H9 (cell line): ENCODE data around the gene IGF1R. TPM values are rescaled to one million over a fixed set of nuclear protein-coding genes. Genes with fewer than 3 reads are reported as not detected.

Experiments used
- DNase-seq: peaks from one replicate; pipeline ENCODE4 v3.0.0-alpha.2; 2017
- H2AFZ ChIP-seq: one replicate; pipeline ENCODE4 v1.6.1; 2013; ENCODE audit warnings: mild to moderate bottlenecking, low read length, control low read depth, moderate library complexity
- H2AK5ac ChIP-seq: 2 replicates; pipeline ENCODE4 v1.6.1; 2013; ENCODE audit warnings: low read length, control low read depth, mixed read lengths; ENCODE audit not compliant: insufficient read length
- H2BK120ac ChIP-seq: one replicate; pipeline ENCODE4 v1.6.1; 2013; ENCODE audit warnings: low read depth, mild to moderate bottlenecking, low read length, control low read depth, inconsistent platforms; ENCODE audit not compliant: poor library complexity, severe bottlenecking
- H2BK12ac ChIP-seq: 2 replicates; pipeline ENCODE4 v1.6.1; 2013; ENCODE audit warnings: low read length, control low read depth, mixed read lengths, low read depth; ENCODE audit not compliant: insufficient read length
- H2BK15ac ChIP-seq: 2 replicates; pipeline ENCODE4 v1.6.1; 2013; ENCODE audit warnings: low read depth, low read length, control low read depth
- H2BK20ac ChIP-seq: one replicate; pipeline ENCODE4 v1.6.1; 2013; ENCODE audit warnings: low read depth, mild to moderate bottlenecking, low read length, control low read depth, inconsistent platforms; ENCODE audit not compliant: poor library complexity, severe bottlenecking
- H2BK5ac ChIP-seq: 2 replicates; pipeline ENCODE4 v1.6.1; 2013; ENCODE audit warnings: low read length, control low read depth, mixed read lengths; ENCODE audit not compliant: insufficient read length
- H3K14ac ChIP-seq: 2 replicates; pipeline ENCODE4 v1.6.1; 2013; ENCODE audit warnings: low read length, control low read depth; ENCODE audit not compliant: insufficient read depth
- H3K18ac ChIP-seq: 2 replicates; pipeline ENCODE4 v1.6.1; 2013; ENCODE audit warnings: low read depth, mild to moderate bottlenecking, mixed read lengths, low read length, control low read depth; ENCODE audit not compliant: insufficient read length
- H3K23ac ChIP-seq: 2 replicates; pipeline ENCODE4 v1.6.1; 2013; ENCODE audit warnings: low read length, control low read depth, mixed read lengths, low read depth; ENCODE audit not compliant: insufficient read length
- H3K23me2 ChIP-seq: 2 replicates; pipeline ENCODE4 v1.6.1; 2013; ENCODE audit warnings: low read depth, mild to moderate bottlenecking, mixed read lengths, low read length, control low read depth; ENCODE audit not compliant: insufficient read length, poor library complexity, severe bottlenecking
- H3K27ac ChIP-seq: 2 replicates; pipeline ENCODE4 v1.5.1; 2013; ENCODE audit warnings: low read length, control low read depth, mixed read lengths, low read depth; ENCODE audit not compliant: insufficient read length
- H3K27me3 ChIP-seq: 2 replicates; pipeline ENCODE4 v1.6.1; 2013; ENCODE audit warnings: low read length, control low read depth, inconsistent platforms; ENCODE audit not compliant: insufficient read depth
- H3K4ac ChIP-seq: 2 replicates; pipeline ENCODE4 v1.6.1; 2013; ENCODE audit warnings: low read depth, mild to moderate bottlenecking, control low read depth, inconsistent platforms, low read length, moderate library complexity
- H3K4me1 ChIP-seq: 2 replicates; pipeline ENCODE4 v1.6.1; 2013; ENCODE audit warnings: low read length, control low read depth, inconsistent platforms; ENCODE audit not compliant: insufficient read depth
- H3K4me2 ChIP-seq: 2 replicates; pipeline ENCODE4 v1.6.1; 2013; ENCODE audit warnings: low read length, control low read depth, mixed read lengths; ENCODE audit not compliant: insufficient read length, insufficient read depth
- H3K56ac ChIP-seq: 2 replicates; pipeline ENCODE4 v1.6.1; 2013; ENCODE audit warnings: low read depth, mild to moderate bottlenecking, mixed read lengths, low read length, control low read depth; ENCODE audit not compliant: insufficient read length
- H3K79me1 ChIP-seq: 2 replicates; pipeline ENCODE4 v1.6.1; 2013; ENCODE audit warnings: low read depth, mild to moderate bottlenecking, moderate library complexity, low read length, control low read depth, inconsistent platforms; ENCODE audit not compliant: insufficient read depth, poor library complexity, severe bottlenecking
- H3K79me2 ChIP-seq: 2 replicates; pipeline ENCODE4 v1.6.1; 2013; ENCODE audit warnings: low read length, control low read depth, inconsistent platforms; ENCODE audit not compliant: insufficient read depth
- H3K9ac ChIP-seq: 2 replicates; pipeline ENCODE4 v1.6.1; 2013; ENCODE audit warnings: low read length, control low read depth, mixed read lengths; ENCODE audit not compliant: insufficient read length; ENCODE audit errors: extremely low read depth
- H3K9me3 ChIP-seq: one replicate; pipeline ENCODE4 v1.6.1; 2013; ENCODE audit warnings: low read depth, low read length, inconsistent platforms; ENCODE audit not compliant: control insufficient read depth
- H3T11ph ChIP-seq: one replicate; pipeline ENCODE4 v1.6.1; 2013; ENCODE audit warnings: mild to moderate bottlenecking, low read length, control low read depth, inconsistent platforms
- H4K20me1 ChIP-seq: one replicate; pipeline ENCODE4 v1.6.1; 2013; ENCODE audit not compliant: control insufficient read depth, insufficient read length, insufficient read depth
- H4K5ac ChIP-seq: 2 replicates; pipeline ENCODE4 v1.6.1; 2013; ENCODE audit warnings: low read depth, mild to moderate bottlenecking, mixed read lengths, low read length, control low read depth; ENCODE audit not compliant: insufficient read length
- H4K8ac ChIP-seq: replicated peaks from 2 replicates; pipeline ENCODE4 v1.6.1; 2013; ENCODE audit warnings: low read length, control low read depth, mixed read lengths, low read depth; ENCODE audit not compliant: insufficient read length
- H4K91ac ChIP-seq: 2 replicates; pipeline ENCODE4 v1.6.1; 2013; ENCODE audit warnings: low read depth, mild to moderate bottlenecking, moderate library complexity, mixed read lengths, low read length, control low read depth; ENCODE audit not compliant: insufficient read length
- H3K27ac Mint-ChIP-seq, 3 experiments: 2 replicates in 2 of 3; 3 replicates in 1 of 3; pipeline ENCODE4 v1.8.0; 2020 to 2021; ENCODE audit warnings: mixed read lengths in 3 of 3, mild to moderate bottlenecking in 1 of 3, moderate library complexity in 1 of 3
- H3K27me3 Mint-ChIP-seq: 2 replicates; pipeline ENCODE4 v1.8.0; 2021; ENCODE audit warnings: low read depth, mild to moderate bottlenecking, moderate library complexity, mixed read lengths
- H3K36me3 Mint-ChIP-seq, 3 experiments: 2 replicates in 2 of 3; 3 replicates in 1 of 3; pipeline ENCODE4 v1.8.0; 2020 to 2021; ENCODE audit warnings: low read depth in 3 of 3, mixed read lengths in 3 of 3; ENCODE audit not compliant: insufficient read depth in 1 of 3
- H3K4me1 Mint-ChIP-seq, 2 experiments: 2 replicates each; pipeline ENCODE4 v1.8.0; 2020; ENCODE audit warnings: mixed read lengths in 2 of 2
- H3K4me3 Mint-ChIP-seq, 2 experiments: 2 replicates in 1 of 2; 3 replicates in 1 of 2; pipeline ENCODE4 v1.8.0; 2020 to 2021; ENCODE audit warnings: mild to moderate bottlenecking in 2 of 2, mixed read lengths in 2 of 2, moderate library complexity in 1 of 2
- H3K9me3 Mint-ChIP-seq, 2 experiments: 2 replicates in 1 of 2; 3 replicates in 1 of 2; pipeline ENCODE4 v1.8.0; 2020; ENCODE audit warnings: mild to moderate bottlenecking in 2 of 2, mixed read lengths in 2 of 2, moderate library complexity in 1 of 2
- CTCF ChIP-seq: fragments of 200-600 bp; sonication (generic); conservative IDR thresholded peaks from 3 replicates; pipeline ENCODE4 v1.8.0; 2021; ENCODE audit warnings: antibody characterized with exemption, mild to moderate bottlenecking
- WGBS: extraction: QIAGEN DNeasy Blood & Tissue Kit; methylation state at CpG from one replicate; pipeline ENCODE4 v1.1.7; 2013; ENCODE audit warnings: missing lambda C conversion rate, low lambda C conversion rate, mixed read lengths; ENCODE audit not compliant: insufficient read length; ENCODE audit errors: extremely low coverage; 5-methylcytosine and 5-hydroxymethylcytosine counted together
- total RNA-seq: library from RNA; stranded (reverse); gene quantifications from 2 replicates; pipeline ENCODE4 v1.2.1, GENCODE V29; 2021

The IGF1R gene
- total RNA-seq, 1 experiment from 2014 or later: 70.0 TPM

DNA sequence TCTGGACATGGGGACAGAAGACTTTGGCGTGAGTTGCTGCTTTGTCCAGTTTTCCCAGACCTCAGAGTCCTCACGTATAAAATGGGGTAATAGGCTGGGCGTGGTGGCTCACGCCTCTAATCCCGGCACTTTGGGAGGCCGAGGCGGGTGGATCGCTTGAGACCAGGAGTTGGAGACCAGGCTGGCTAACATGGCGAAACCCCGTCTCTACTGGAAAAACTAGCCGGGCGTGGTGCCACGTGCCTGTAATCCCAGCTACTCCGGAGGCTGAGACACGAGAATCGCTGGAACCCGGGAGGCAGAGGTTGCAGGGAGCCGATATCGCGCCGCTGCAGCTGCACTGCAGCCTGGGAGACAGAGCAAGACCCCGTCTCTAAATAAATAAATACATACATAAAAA, 22.7 kb upstream of the IGF1R start:
- no peaks in the 10 kb centered on the region for H3K79me2 ChIP-seq
- no CpG with 5 or more reads among the region's 22 CpGs for WGBS
- H2BK12ac ChIP-seq: no peak overlapping the region
- H3K4ac ChIP-seq: no peak overlapping the region
- Mint-ChIP-seq H3K4me3 (no peak overlapping the region), H3K27me3 (no peaks in the 10 kb centered on the region; the same call in 1 of the 2 replicates), H3K4me1 (peaks cover 5% of the 10 kb centered on the region in 2 experiments), H3K9me3 (no peaks in the 10 kb centered on the region), H3K36me3 (no peaks in the 10 kb centered on the region), H3K27ac (no peak overlapping the region)
- no peak overlapping the region for H3K56ac ChIP-seq
- no peaks in the 10 kb centered on the region for H3K79me1 ChIP-seq
- DNase-seq: no peak
- no peak overlapping the region for H3K14ac ChIP-seq
- H3K9ac ChIP-seq: no peak overlapping the region
- H3K18ac ChIP-seq: no peak overlapping the region
- no peak overlapping the region for H2BK120ac ChIP-seq
- no peaks in the 10 kb centered on the region for H3K4me1 ChIP-seq
- H3K4me2 ChIP-seq: no peak overlapping the region
- no peak overlapping the region for H3T11ph ChIP-seq
- no peaks in the 10 kb centered on the region for H4K20me1 ChIP-seq
- H2BK5ac ChIP-seq: no peak overlapping the region
- no peak overlapping the region for H4K91ac ChIP-seq
- H2BK15ac ChIP-seq: no peak overlapping the region
- H4K8ac ChIP-seq: no peak overlapping the region
- no peak overlapping the region for H2BK20ac ChIP-seq
- no peaks in the 10 kb centered on the region for H3K27me3 ChIP-seq
- no peak overlapping the region for H2AK5ac ChIP-seq
- H2AFZ ChIP-seq: no peak overlapping the region
- no peaks in the 10 kb centered on the region for H3K23me2 ChIP-seq
- no peak overlapping the region for H3K23ac ChIP-seq
- no peak overlapping the region for H3K27ac ChIP-seq
- no peak for TF ChIP-seq CTCF
- no peak overlapping the region for H4K5ac ChIP-seq
- no peaks in the 10 kb centered on the region for H3K9me3 ChIP-seq
